ENCODE results near the gene OMG.

The OMG gene

DNA sequence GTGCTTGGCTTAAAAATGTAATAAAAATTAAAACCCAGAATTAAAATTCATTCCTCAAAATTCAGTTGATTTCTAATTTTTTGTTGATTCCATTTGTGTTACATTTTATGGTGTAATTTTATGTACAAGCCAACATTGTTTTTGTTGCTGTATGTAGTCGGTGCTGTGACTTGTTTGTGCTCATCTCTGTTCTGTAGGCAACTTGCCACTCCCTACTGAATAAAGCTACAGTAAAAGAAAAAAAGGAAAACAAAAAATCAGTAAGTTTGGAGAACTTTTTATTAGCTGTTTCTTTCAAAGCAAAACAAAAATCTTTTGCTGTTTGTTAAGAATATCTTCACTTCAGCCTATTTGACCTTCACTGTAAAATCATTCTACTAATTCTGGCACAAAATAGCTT, 44.3 kb downstream of the OMG start:
- H3K9ac ChIP-seq (ENCODE audit: low read depth, low read length): no peak overlapping the region
- H3K27ac ChIP-seq (ENCODE audit: low read length): no peak overlapping the region
- H3K4me3 ChIP-seq (ENCODE audit: low read depth in 1 of 2, low read length in 2 of 2): no peak overlapping the region
- no peaks in the 10 kb centered on the region for H3K79me2 ChIP-seq (ENCODE audit: insufficient read depth, low read length)
- H3K9me3 ChIP-seq (ENCODE audit: insufficient read depth, low read length, severe bottlenecking): no peaks in the 10 kb centered on the region
- no peaks in the 10 kb centered on the region for H3K4me1 ChIP-seq (ENCODE audit: insufficient read depth, low read length)
- no peak overlapping the region for H3K4me2 ChIP-seq (ENCODE audit: insufficient read depth, low read length)
- no peak for ATAC-seq (ENCODE audit: insufficient read depth, low read depth)
- H4K20me1 ChIP-seq (ENCODE audit: insufficient read depth, low read length): no peaks in the 10 kb centered on the region
- H3K27me3 ChIP-seq (ENCODE audit: insufficient read depth, low read length, poor library complexity): no peaks in the 10 kb centered on the region
- TF ChIP-seq, protein P1, sequence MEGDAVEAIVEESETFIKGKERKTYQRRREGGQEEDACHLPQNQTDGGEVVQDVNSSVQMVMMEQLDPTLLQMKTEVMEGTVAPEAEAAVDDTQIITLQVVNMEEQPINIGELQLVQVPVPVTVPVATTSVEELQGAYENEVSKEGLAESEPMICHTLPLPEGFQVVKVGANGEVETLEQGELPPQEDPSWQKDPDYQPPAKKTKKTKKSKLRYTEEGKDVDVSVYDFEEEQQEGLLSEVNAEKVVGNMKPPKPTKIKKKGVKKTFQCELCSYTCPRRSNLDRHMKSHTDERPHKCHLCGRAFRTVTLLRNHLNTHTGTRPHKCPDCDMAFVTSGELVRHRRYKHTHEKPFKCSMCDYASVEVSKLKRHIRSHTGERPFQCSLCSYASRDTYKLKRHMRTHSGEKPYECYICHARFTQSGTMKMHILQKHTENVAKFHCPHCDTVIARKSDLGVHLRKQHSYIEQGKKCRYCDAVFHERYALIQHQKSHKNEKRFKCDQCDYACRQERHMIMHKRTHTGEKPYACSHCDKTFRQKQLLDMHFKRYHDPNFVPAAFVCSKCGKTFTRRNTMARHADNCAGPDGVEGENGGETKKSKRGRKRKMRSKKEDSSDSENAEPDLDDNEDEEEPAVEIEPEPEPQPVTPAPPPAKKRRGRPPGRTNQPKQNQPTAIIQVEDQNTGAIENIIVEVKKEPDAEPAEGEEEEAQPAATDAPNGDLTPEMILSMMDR (IDR thresholded peaks at IDR 0.05; ENCODE audit: borderline replicate concordance, extremely low read depth, low read length, poor library complexity, severe bottlenecking): no peak
- TF ChIP-seq EZH2 (IDR thresholded peaks at IDR 0.05; ENCODE audit: borderline replicate concordance, low read depth, low read length, severe bottlenecking): no peak
- H2AFZ ChIP-seq (ENCODE audit: low read depth, low read length): no peak overlapping the region
- no peak for DNase-seq
- peaks cover 21% of the 10 kb centered on the region; the same call in 1 of the 2 replicates for H3K36me3 ChIP-seq (ENCODE audit: insufficient read depth, low read length)

DNA sequence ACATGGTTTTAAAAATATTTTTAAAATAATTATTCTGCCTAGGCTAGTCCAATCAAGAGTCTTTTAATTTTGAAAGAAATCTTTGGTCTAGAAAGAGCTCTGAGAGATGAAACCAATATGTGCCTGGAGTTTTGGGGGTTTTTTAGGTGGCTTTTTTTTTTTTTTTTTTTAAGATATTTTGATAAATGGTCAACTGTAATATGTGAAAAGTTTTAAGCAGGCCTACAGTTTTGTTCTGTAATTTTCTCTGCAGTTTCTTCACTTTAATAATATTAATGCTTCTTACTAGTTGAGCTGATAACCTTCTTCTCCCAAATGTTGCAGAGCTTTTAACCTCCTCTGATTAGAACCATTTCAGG, 45.1 kb downstream of the OMG start:
- DNase-seq (no peak), ATAC-seq (ENCODE audit: insufficient read depth, low read depth) (no peak)
- H3K4me2 ChIP-seq (ENCODE audit: insufficient read depth, low read length): no peak overlapping the region
- no peak for TF ChIP-seq EZH2 (IDR thresholded peaks at IDR 0.05; ENCODE audit: borderline replicate concordance, low read depth, low read length, severe bottlenecking)
- H3K9me3 ChIP-seq (ENCODE audit: insufficient read depth, low read length, severe bottlenecking): no peaks in the 10 kb centered on the region
- H3K9ac ChIP-seq (ENCODE audit: low read depth, low read length): no peak overlapping the region
- no peak overlapping the region for H3K27ac ChIP-seq (ENCODE audit: low read length)
- no peaks in the 10 kb centered on the region for H4K20me1 ChIP-seq (ENCODE audit: insufficient read depth, low read length)
- no peaks in the 10 kb centered on the region for H3K79me2 ChIP-seq (ENCODE audit: insufficient read depth, low read length)
- no peak overlapping the region for H2AFZ ChIP-seq (ENCODE audit: low read depth, low read length)
- H3K36me3 ChIP-seq (ENCODE audit: insufficient read depth, low read length): peaks cover 21% of the 10 kb centered on the region; the same call in 1 of the 2 replicates
- H3K4me1 ChIP-seq (ENCODE audit: insufficient read depth, low read length): no peaks in the 10 kb centered on the region
- no peak overlapping the region for H3K4me3 ChIP-seq (ENCODE audit: low read depth in 1 of 2, low read length in 2 of 2)
- H3K27me3 ChIP-seq (ENCODE audit: insufficient read depth, low read length, poor library complexity): no peaks in the 10 kb centered on the region

DNA sequence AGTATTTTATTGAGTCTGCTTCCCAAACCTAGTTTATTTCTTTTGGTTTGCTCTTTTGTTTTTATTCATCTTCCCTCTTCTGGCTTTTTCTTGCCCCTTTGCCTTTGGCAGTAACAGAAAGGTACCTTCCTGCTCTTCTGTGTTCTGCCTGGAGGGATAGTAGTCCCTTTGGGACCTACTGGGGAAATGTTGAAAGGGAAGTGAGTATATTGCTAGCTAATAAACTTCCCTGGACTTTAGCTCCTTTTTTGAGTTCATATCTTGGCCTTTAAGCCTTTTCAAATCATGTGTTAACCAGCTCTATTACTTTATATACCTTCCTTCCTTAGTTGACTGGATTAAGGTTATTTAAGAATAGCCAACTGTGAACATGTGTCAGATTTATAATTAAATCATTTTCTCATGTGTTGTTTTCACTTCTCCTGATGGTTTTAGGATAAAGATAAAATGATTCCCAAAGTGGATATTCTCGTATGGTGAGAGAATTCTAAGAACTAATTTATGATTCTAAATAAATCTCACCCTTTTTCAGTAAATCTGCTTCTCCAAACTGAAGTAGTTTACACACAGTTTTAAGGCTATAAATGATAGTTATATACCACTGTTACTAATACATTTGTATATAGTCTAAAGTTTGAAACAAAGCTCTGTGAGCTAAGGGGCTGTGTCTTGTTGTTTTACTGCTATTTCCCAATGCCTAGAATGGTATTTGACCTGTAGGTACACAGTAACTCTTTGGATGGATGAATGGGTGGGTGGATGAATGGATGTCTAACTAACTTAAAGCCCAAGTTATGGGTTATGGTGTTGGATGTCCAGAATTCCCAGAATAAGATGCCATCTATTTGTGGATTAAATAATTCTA, 45.7 kb downstream of the OMG start:
- H3K9me3 ChIP-seq (ENCODE audit: insufficient read depth, low read length, severe bottlenecking): no peaks in the 10 kb centered on the region
- H3K4me1 ChIP-seq (ENCODE audit: insufficient read depth, low read length): no peaks in the 10 kb centered on the region
- no peak overlapping the region for H3K9ac ChIP-seq (ENCODE audit: low read depth, low read length)
- H3K4me3 ChIP-seq (ENCODE audit: low read depth in 1 of 2, low read length in 2 of 2): no peak overlapping the region
- H3K79me2 ChIP-seq (ENCODE audit: insufficient read depth, low read length): no peaks in the 10 kb centered on the region
- ATAC-seq (ENCODE audit: insufficient read depth, low read depth): no peak
- TF ChIP-seq EZH2 (IDR thresholded peaks at IDR 0.05; ENCODE audit: borderline replicate concordance, low read depth, low read length, severe bottlenecking): no peak
- TF ChIP-seq, protein P1 (IDR thresholded peaks at IDR 0.05; ENCODE audit: borderline replicate concordance, extremely low read depth, low read length, poor library complexity, severe bottlenecking): no peak
- H2AFZ ChIP-seq (ENCODE audit: low read depth, low read length): no peak overlapping the region
- H4K20me1 ChIP-seq (ENCODE audit: insufficient read depth, low read length): no peaks in the 10 kb centered on the region
- H3K27me3 ChIP-seq (ENCODE audit: insufficient read depth, low read length, poor library complexity): no peaks in the 10 kb centered on the region
- peaks cover 21% of the 10 kb centered on the region; the same call in 1 of the 2 replicates for H3K36me3 ChIP-seq (ENCODE audit: insufficient read depth, low read length)
- H3K4me2 ChIP-seq (ENCODE audit: insufficient read depth, low read length): no peak overlapping the region
- H3K27ac ChIP-seq (ENCODE audit: low read length): no peak overlapping the region
- no peak for DNase-seq

DNA sequence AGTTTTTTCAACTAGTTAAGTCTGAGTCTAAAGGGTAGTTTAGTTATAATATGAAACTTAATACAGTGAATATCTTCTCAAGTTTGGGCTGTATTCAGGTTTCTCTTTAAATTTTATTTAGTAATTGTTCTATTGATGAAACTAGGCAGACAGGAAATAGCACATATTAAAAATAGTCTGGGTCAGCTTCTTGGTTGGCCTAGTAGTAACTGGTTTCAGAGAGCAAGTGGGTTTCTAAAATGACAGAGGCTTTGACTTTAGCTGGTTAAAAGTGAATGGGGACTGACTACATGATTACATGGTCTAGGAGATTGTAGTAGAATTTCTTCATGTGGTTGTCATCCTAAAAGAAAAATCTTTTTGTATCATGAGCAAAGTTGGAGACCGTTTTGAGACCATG, 46.8 kb downstream of the OMG start:
- TF ChIP-seq, protein P1 (IDR thresholded peaks at IDR 0.05; ENCODE audit: borderline replicate concordance, extremely low read depth, low read length, poor library complexity, severe bottlenecking): no peak
- no peak for TF ChIP-seq EZH2 (IDR thresholded peaks at IDR 0.05; ENCODE audit: borderline replicate concordance, low read depth, low read length, severe bottlenecking)
- Histone ChIP-seq H3K4me3 (ENCODE audit: low read depth in 1 of 2, low read length in 2 of 2) (no peak overlapping the region), H4K20me1 (ENCODE audit: insufficient read depth, low read length) (no peaks in the 10 kb centered on the region), H2AFZ (ENCODE audit: low read depth, low read length) (no peak overlapping the region), H3K9me3 (ENCODE audit: insufficient read depth, low read length, severe bottlenecking) (no peaks in the 10 kb centered on the region), H3K4me2 (ENCODE audit: insufficient read depth, low read length) (no peak overlapping the region), H3K27me3 (ENCODE audit: insufficient read depth, low read length, poor library complexity) (no peaks in the 10 kb centered on the region), H3K9ac (ENCODE audit: low read depth, low read length) (no peak overlapping the region), H3K27ac (ENCODE audit: low read length) (no peak overlapping the region), H3K36me3 (ENCODE audit: insufficient read depth, low read length) (peaks cover 28% of the 10 kb centered on the region), H3K4me1 (ENCODE audit: insufficient read depth, low read length) (no peaks in the 10 kb centered on the region), H3K79me2 (ENCODE audit: insufficient read depth, low read length) (no peaks in the 10 kb centered on the region)
- no peak for DNase-seq
- no peak for ATAC-seq (ENCODE audit: insufficient read depth, low read depth)

Measured in DND-41 (cell line).